SK-N-MC (cell line): ENCODE results near the gene FKBP5.
"Not testable (repeated sequence)": the region's sequence is repeated elsewhere in the genome, so short reads cannot be mapped to it uniquely, and the experiment has no call there.

Experiments used
- DNase-seq: peaks from one replicate; pipeline ENCODE4 v3.0.0-alpha.2; 2011; ENCODE audit warnings: low read depth, low spot score
- H3K27ac ChIP-seq: fragments of 200-600 bp; sonication (generic); 2 replicates; pipeline ENCODE4 v1.5.1; 2016; ENCODE audit warnings: mixed run types
- H3K36me3 ChIP-seq: fragments of 200-600 bp; sonication (generic); 2 replicates; pipeline ENCODE4 v1.6.1; 2017; ENCODE audit warnings: antibody characterized with exemption, low read length, mixed read lengths; ENCODE audit not compliant: insufficient read depth
- H3K4me3 ChIP-seq: fragments of 200-600 bp; sonication (generic); 2 replicates; pipeline ENCODE4 v1.5.1; 2016
- H3K9ac ChIP-seq: fragments of 200-600 bp; sonication (generic); 2 replicates; pipeline ENCODE4 v1.8.0; 2017; ENCODE audit warnings: mixed run types, mixed read lengths; ENCODE audit not compliant: insufficient read length
- H3K9me3 ChIP-seq: fragments of 200-600 bp; sonication (generic); 2 replicates; pipeline ENCODE4 v1.6.1; 2017; ENCODE audit warnings: low read depth, mild to moderate bottlenecking, antibody characterized with exemption, low read length, moderate library complexity, mixed read lengths
- EZH2 ChIP-seq: fragments of 200-600 bp; sonication (generic); IDR thresholded peaks from one replicate; pipeline ENCODE4 v1.6.1; 2017; ENCODE audit warnings: antibody characterized with exemption
- FOXP2 ChIP-seq: optimal IDR thresholded peaks from 2 replicates; pipeline ENCODE3; 2011; ENCODE audit warnings: mild to moderate bottlenecking, moderate library complexity; ENCODE audit not compliant: insufficient read depth; ENCODE audit errors: extremely low read length, control extremely low read depth
- POLR2AphosphoS5 ChIP-seq: IDR thresholded peaks from 2 replicates; pipeline ENCODE4 v1.6.1; 2012; ENCODE audit warnings: mild to moderate bottlenecking, low read depth, low read length, borderline replicate concordance

Gene FKBP5

GRCh38 chr6:35688605-35689322 lies at the start of gene FKBP5:
Gene FKBP5 (minus strand): TSS chr6:35688915. CDS start chr6:35642824, 46,091 bp downstream.
- Histone ChIP-seq H3K27ac (no peak within 1 kb of the TSS), H3K9me3 (no peaks in the 10 kb centered on the region), H3K36me3 (no peaks in the 10 kb centered on the region), H3K9ac (peak within 1 kb of the TSS; percentile 80), H3K4me3 (peak within 1 kb of the TSS; percentile 98)
- TF ChIP-seq POLR2AphosphoS5, result no peak; the same call in 1 of the 2 replicates
- no peak for TF ChIP-seq EZH2
- no peak for TF ChIP-seq FOXP2
- no peak for DNase-seq

GRCh38 chr6:35737413-35738211 lies 48.9 kb upstream of the FKBP5 start:
- Histone ChIP-seq H3K4me3 (no peak overlapping the region), H3K36me3 (no peaks in the 10 kb centered on the region), H3K9ac (no peak overlapping the region), H3K27ac (no peak overlapping the region), H3K9me3 (no peaks in the 10 kb centered on the region)
- DNase-seq, result peak; percentile 61
- TF ChIP-seq POLR2AphosphoS5, result no peak
- TF ChIP-seq FOXP2, result no peak
- no peak for TF ChIP-seq EZH2

GRCh38 chr6:35736982-35737412 lies 48.3 kb upstream of the FKBP5 start, which contains the start of gene ARMC12:
Gene ARMC12 (plus strand): TSS chr6:35737032. CDS start chr6:35737109, 77 bp downstream.
- Histone ChIP-seq H3K9me3 (no peaks in the 10 kb centered on the region), H3K9ac (no peak within 1 kb of the TSS), H3K36me3 (no peaks in the 10 kb centered on the region), H3K27ac (no peak within 1 kb of the TSS), H3K4me3 (no peak within 1 kb of the TSS)
- no peak for DNase-seq
- no peak for TF ChIP-seq EZH2
- no peak for TF ChIP-seq POLR2AphosphoS5
- TF ChIP-seq FOXP2, result no peak

GRCh38 chr6:35736253-35736894 lies 47.7 kb upstream of the FKBP5 start:
- TF ChIP-seq EZH2 (no peak), POLR2AphosphoS5 (no peak), FOXP2 (no peak)
- Histone ChIP-seq H3K4me3 (no peak overlapping the region), H3K27ac (no peak overlapping the region), H3K9ac (no peak overlapping the region), H3K36me3 (no peaks in the 10 kb centered on the region), H3K9me3 (no peaks in the 10 kb centered on the region)
- no peak for DNase-seq

- Histone ChIP-seq H3K36me3 (no peaks in the 10 kb centered on the region), H3K4me3 (no peak overlapping the region), H3K9ac (no peak overlapping the region), H3K27ac (no peak overlapping the region), H3K9me3 (no peaks in the 10 kb centered on the region)
- DNase-seq, result no peak
- no peak for TF ChIP-seq FOXP2
- TF ChIP-seq EZH2, result no peak
- no peak for TF ChIP-seq POLR2AphosphoS5
Measured at GRCh38 chr6:35735452-35735851, 46.7 kb upstream of the FKBP5 start.

GRCh38 chr6:35734319-35734718 lies 45.6 kb upstream of the FKBP5 start:
- not testable (repeated sequence) for H3K9me3 ChIP-seq, H3K36me3 ChIP-seq, H3K27ac ChIP-seq, H3K9ac ChIP-seq, H3K4me3 ChIP-seq, DNase-seq

- no peak for DNase-seq
- Histone ChIP-seq H3K9me3 (no peaks in the 10 kb centered on the region), H3K27ac (no peak overlapping the region), H3K4me3 (no peak overlapping the region), H3K9ac (no peak overlapping the region), H3K36me3 (no peaks in the 10 kb centered on the region)
- TF ChIP-seq POLR2AphosphoS5 (no peak), EZH2 (no peak), FOXP2 (no peak)
Measured at GRCh38 chr6:35733633-35734032, 44.9 kb upstream of the FKBP5 start.

GRCh38 chr6:35731736-35732532 lies 43.2 kb upstream of the FKBP5 start:
- Histone ChIP-seq H3K27ac (peak overlapping the region; percentile 72), H3K9me3 (no peaks in the 10 kb centered on the region), H3K36me3 (no peaks in the 10 kb centered on the region), H3K9ac (peak overlapping the region; percentile 56), H3K4me3 (peak overlapping the region; percentile 80)
- TF ChIP-seq FOXP2, result no peak
- peak; percentile 65 for TF ChIP-seq POLR2AphosphoS5
- TF ChIP-seq EZH2, result no peak
- no peak for DNase-seq
